ENCODE measurements around the gene EED.

- TF ChIP-seq POLR2A (IDR thresholded peaks at IDR 0.05; ENCODE audit: low read length) (no peak), GATA1 (IDR thresholded peaks at IDR 0.05; ENCODE audit: low read depth, low read length) (no peak)
Observed at GRCh38 chr11:86240164-86240563, 4.4 kb upstream of the EED start.

Measured in erythroblast (primary cell).